DMS153 treated with DMSO at 0.1 percent for 48 hours (cell line): Measurements from ENCODE around the gene CENPP.

Experiments
- DNase-seq: peaks from one replicate; lab custom pipeline; 2025; ENCODE audit not compliant: unreplicated experiment; lab: John Stamatoyannopoulos, UW

CENPP gene

DNA sequence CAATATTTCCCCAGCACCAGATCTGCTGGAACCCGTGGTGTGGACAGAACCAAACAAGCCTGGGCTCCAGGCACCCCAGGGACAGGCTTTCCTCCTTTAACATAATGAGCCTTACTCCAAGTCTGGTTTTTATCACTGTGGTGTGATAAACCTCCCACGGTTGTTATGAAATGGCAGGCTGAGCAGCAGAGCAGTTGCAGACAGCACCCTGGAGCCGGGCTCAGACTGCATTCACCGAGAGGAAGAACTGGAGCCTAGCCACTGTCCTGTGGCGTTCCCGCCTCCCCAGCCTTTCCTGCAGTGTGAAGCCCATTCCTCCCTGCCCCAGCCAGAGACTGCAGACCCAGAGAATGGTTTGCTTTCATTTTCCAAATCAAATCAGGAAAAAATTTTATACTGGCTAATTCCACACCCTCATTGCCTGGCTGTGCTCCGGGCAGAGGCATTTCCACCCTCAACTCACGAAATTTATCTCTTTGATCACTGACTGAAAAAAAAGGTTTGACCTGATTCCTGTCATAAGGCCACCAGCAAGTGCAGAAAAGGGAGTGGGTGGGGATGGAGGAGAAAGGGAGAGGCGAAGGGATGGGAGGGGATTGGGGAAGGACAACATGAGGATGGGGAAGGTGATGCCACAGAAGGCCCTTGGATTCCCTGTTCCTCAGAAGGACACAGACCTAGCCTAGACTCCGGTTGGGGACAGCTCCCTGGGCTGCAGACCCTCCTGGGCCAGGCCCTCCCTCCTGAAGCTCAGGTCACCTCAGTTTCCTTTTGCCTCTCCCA, 325.3 kb downstream of the CENPP start:
- no peak for DNase-seq

DNA sequence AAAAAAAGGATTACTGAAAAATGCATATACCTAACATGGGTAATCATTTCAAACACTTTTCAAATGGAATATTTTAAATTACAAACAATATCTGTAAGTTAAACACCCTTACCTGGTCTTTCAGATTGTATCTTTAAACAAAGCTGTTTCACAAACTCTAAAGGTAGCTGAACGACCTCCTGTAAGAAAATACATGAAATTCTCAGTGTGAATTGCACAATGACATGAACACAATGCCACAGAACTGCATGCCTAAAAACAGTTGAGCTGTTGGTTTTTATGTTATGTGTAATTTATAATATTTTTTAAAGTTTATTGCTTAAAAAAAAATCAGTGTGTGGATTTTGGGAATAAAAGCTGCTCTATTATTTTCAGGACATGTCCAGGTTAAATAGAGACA, 326.7 kb downstream of the CENPP start:
- DNase-seq = no peak

DNA sequence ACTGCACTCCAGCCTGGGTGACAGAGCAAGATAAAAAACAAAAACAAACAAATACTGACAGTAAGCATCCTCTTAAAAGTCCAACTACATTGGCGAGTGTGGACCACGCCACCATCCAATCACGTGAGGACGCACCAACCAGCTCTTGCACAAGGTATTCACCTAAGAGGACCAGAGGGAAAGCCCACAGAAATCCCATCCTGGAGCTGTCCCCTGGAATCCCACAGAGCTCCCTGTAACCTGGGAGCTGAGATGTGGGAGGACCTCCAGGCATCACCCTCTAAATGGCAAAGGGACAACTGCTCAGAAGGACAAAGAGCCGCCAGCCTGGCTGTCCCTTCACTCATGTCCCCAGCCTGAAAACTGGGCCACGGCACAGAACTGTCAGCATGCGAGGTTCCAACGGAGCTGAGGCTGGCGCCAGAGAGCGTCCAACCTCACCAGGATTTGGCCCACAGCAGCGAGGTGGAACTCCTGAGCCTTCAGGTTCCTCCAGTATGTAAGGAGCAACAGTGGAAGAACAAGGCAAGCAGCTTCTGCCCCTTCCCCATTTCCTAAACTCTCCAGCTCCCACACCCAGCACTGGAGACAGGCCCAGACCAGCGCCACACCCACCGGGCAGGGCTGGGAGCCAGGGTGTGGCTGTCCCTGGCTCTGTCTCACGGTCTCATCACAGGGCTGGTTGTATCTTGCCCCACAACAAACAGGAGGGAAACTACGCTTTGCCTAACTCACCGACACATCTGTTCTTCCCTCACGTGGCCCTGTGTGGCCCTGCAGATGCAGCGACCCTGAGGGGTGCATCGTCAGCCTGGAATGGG, 328.9 kb downstream of the CENPP start:
- no peak for DNase-seq

DNA sequence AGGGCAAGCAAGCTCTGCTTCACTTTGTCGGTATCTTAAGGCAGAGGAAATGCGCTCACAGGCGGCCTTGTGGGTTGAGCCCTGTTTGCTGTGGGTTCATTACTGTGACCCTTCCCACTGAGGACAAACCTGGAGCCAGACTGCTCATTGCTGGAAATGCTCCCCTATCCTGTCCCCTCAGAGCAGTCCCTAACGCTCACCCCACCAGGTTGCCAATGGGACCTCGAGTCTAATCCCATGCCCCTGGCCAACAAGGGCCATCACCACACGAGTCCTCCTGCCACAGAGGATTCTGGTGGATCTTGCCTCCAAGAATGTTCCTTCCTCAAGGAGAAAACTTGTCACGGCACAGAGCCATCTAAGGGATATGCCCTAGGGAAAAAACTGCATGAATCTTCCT, 329.6 kb downstream of the CENPP start:
- DNase-seq = no peak

DNA sequence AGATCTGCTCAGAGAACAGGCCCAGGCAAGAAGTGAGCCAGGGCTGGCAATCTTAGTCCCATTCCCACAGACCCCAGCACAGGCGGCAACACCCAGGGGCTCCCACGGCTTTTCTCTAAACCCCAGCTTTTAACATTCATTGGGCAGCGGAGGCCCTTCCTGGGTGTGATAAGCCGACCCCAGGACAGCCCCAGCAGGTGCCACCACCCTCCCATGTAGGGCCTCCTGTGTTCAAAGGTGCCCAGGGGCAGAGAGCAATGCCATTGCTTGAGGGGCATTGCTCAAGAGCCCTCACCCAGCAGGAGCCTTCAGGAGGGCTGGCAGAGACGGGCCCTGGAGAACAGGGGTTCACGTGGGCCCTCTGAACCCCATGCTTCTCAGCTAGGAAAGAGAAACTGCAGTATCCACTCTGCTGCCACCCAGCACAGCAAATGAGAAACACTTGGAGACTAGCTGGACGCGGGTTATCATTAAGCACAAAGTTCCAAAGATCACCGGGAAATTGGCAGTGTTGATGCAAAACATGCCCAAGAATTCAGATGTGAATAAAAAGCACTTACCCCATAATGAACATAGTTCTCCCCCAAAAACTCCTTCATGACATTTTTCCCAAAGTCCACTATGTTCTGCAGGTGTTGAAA, 330.3 kb downstream of the CENPP start:
- no peak for DNase-seq

DNA sequence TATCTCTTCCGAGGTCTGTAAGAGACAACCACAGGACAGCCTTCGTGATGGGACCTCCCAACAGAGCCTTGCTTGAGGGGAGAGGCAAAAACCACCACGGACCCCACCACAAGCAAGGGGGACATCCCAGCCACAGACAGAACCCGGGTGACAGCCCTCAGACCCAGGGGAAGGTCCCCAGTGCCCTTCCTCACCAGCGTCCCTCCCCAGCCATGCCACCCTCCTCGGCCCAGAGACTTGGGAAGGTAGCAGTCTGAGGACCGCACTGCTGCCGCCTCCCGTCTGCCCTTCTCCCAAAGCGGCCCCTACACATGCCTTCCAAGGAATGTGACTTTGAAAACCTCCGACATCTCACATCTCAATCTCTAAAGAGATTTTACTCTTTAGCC, 330.8 kb downstream of the CENPP start:
- DNase-seq = no peak

DNA sequence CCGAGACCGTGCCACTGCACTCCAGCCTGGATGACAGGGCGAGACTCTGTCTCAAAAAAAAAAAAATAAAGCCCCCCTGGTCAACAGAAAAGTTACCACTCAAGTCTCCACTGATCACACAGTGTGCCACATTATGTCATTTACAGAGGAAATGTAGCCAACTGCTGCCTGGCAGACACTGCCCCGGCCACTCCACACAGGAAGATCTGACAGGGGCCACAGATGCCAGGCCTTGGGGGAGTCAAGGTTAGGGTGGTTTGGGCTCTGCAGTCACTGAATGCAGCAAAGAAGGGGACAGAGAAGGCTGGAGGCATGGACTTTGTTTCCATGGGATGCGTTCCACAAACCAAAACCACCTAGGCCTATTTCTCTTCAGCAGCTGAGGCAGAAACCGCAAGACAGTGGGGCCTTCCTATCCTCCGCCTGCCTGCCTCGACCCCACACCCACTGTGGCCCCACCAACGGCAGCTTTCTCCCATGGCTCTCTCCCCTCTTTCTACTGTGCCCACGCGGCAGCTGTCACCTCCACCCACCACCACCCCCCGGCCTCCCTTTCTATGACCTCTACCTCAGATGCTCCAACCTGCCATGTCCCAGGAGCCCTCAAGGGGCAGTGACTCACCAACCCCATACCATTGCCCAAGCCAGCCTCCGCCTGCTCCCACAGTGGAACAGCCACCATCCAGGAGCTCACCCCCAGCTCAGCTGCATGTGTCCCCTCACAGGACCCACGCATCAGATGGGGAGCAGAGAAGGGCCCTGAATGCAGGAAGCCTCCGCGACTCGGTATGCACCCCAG, 331.7 kb downstream of the CENPP start:
- DNase-seq = no peak

DNA sequence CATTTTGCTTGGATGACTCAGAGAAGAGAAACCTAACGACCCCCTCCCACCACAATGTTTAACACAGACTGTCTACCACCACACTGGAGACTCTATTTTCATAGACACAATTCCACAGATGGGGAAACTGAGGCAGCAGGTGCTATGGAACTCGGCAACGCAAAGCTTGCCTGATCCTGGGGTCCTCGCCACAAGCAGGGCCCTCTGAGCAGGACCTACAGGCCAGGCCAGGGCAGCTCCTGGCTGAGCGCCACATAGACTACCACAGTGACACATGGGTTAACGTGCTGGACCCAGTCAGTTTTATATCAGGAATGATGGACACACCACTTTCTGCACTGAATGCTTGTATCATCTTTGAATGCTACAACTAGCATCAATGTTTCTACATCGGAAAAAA, 332.4 kb downstream of the CENPP start:
- no peak for DNase-seq

DNA sequence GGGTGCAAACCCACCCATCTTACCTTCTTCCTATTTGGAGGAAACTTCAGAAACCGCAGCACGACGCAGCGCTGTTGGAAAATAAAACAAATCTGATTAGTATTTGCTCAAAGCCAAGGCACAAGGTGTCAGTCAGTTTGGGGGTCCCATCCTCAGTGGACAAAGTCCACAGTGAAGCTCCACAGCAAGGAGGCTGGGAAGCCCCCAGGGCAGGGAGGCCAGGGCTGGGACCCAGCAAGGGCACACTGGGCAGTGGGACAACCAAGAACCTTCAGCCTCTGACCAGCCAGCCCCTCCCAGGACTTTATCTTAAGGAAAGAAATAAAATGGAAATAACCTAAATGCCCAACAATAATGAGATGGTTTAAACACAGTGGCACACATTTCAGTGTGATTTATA, 332.9 kb downstream of the CENPP start:
- DNase-seq = no peak

DNA sequence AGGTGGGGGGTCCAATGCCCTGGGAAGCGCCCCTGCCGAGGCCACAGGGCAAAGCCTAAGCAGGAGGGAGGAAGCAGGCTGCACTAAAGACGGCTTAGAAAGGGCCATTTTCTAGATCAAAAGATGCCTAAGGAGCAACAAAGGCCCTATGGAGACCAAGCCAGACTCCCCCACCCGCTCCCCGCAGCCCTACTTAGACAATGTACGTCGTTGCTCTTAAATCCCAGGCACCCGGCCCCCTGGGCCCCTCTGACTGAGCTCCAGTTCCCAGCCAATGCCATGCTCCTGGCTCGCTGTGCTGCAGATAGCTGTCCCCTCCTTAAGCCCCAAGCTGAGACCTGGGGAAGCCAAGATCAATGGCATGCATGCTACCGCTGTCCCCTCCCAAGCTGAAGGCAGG, 333.8 kb downstream of the CENPP start:
- DNase-seq = no peak

DNA sequence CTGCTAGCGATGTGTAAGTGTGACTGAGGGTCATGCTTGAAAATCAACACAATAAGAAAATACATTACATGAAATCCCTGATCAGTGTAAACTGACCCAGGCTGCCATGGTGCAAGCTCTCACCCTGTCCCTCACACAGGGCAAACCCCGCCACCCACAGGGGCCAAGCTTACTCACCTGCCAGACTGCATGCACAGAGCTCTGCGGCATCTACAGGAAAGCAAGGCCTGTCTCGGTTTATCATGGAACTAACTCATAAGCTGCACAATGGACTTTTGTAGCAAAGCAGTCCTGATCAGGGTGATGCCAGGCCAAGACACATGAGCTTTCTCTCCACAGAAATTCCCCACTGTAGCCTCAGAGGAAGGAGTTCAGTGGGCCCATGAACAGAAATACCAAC, 334.5 kb downstream of the CENPP start:
- no peak for DNase-seq

DNA sequence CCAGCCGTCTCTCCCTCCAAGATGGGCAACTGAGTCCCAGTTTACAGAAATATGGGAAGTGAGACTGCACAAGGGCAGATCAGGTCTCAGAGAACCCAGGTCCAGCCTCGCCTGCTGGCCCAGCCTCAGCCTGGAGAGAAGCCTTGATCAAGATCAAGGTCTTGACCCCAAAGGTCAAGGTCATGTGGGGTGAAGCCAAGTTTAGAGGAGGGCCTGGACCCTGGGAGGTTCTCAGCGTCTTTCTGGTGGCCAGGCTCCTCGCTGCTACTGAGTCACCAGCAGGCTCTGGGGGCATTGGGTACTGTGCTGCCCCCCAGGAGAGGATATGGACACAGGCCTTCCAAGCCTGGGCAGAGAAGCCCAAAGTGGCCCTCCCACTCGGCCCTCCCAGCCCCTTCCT, 335.4 kb downstream of the CENPP start:
- no peak for DNase-seq

DNA sequence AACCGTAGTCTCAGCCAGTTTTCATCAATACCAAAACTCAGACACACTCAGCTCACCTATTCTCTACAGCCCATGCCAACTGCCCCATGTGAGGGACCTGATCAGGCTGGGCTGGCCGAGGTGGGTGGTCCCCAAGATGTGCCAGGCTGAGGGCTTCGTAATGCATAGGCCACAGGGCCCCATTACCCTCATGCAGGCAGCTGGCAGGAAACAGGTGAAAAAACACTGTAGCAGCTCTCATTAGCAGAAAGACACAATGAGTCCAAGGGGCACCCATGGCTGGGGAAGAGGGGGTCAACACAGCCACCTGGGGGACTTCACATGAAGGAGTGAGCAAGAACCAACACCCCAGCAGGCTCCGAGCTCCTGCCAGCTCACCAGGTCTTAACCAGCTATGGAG, 336.0 kb downstream of the CENPP start:
- no peak for DNase-seq

DNA sequence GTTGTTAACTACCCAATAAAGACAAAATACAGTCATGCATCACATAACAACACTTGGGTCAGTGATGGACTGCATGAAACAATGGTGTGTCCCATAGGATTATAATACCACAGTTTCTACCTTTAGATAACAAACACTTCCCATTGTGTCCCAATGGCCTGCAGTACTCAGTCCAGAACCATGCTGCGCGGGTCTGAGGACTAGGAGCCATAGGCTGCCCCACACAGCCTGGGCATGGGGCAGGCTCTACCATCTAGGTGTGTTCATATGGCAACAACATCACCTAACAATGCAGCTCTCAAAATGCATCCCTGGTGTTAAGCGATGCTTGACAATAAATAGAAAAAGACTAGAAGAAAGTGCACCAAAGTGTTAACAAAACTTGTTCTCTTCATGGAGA, 337.4 kb downstream of the CENPP start:
- DNase-seq = no peak

DNA sequence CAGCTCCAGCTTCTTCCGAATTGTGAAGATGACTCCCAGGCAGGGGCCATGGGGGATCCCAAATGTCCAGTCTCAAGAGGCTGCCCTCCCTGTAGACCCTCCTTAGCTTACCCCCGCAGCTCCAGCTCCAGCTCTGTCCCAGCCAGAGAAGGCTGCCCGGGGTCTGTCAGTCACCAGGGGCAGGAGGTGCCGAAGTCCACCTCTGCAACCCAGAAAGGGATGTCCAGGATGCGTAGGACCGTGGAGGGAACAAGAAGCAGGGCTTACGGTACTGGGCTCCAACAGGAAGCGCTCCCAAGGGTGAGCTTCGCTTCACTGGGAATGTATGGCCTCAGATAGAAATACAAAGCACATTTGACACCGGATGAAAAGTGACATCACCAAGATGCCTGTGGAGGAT, 338.2 kb downstream of the CENPP start:
- no peak for DNase-seq

DNA sequence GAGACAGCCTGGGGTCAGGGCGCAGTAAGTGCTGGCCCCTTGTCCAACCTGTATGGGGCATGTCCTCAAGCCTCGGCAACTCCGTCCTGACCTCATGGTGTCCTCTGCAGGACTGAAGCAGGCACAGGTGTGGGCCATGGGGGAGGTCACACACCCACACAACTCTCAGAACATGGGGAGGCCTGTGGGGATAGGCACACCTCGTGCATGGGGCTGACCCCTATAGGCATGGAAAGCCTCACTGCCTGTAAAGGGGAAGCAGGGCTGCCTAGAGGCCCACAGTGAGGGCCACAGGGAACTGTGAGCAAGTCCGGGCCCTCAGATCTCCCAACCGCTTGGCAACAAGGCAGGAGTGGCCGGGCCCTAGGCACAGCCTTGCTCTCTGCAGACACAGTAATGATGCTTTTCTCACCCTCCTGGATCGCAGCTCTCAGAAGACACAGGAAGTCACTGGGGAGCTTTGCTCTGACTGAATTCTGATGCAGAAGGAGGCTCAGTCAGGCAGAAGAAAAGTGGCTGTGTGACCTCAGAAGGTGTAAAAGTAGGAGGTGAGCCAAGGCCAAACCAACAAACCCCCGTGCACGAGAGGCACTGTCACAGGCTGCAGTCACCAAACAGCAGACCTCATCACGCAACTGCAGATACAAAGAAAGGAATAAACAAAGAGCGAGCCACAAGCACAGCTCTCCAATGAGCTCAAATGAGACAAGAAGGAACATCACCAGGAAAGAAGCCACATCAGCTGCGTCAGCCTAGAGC, 338.8 kb downstream of the CENPP start:
- no peak for DNase-seq

DNA sequence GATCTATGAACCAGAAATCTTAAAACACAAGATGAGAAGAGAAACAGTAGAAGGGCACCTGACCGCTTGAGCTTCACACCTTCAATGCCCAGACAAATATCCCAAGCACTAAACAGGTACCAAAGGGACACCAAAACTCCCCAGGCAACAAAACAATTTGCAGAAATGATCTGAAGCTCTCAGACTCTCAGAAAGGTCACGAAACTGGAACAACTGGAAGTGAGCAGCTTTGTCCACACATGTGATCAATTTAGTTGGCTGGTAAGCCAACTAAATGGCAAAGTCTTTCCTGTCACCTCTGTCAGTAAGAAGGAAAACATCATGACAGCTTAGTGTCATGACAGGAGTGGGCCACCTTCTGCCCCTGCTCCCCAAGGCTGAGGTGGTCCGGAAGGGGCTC, 340.1 kb downstream of the CENPP start:
- DNase-seq = no peak

DNA sequence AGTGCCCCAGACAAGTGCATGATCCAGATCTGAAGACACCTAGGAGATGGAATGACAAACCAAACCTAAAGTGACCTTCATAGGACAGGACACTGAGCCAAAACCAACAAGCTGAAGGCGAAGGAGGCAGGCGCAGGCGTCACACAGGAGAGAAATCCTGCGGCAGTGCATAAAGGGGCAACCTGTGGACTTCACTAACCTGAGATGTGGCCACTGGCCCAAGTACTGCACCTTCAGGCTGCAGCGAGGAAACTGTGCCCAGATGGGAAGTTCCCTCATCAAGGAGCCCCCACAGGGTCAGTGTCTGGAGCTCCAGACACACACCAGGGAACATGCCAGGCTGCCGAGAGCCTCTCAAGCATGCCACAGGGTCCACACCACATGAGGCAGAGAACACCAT, 340.5 kb downstream of the CENPP start:
- no peak for DNase-seq

DNA sequence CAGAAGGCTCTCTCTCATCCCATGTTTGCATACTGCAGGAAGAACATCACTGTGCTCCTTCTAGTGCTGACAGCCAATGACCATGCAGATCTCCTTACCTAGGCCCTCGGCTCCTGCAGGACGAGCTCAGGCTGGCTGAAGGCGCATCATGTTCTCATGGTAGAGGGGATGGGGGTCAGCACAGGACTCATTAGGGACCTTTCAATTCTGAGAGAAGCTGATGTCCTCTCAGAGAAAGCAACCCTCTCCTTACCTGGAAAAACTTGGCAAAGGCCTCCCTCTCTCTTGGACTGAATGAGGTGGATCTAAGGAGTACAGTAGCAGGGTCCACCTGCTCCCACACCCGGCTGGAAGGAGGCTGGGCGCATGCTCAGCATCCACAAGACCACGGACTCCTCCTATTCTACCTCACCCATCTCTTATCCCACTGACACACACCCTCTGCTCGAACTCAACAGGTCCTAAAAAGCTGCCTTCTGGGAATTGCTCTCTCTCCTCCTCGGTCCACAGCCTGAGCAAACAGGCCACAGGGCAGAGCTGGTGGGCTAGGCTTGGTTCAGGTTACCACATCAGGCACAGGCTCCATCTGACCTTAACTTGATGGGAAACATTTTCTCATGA, 341.3 kb downstream of the CENPP start:
- no peak for DNase-seq
